NCI-H2107 treated with DMSO at 0.1 percent for 48 hours (cell line): ENCODE results near the gene NTRK1.
A peak's percentile ranks its signal among the peaks of the same experiment; 100 is the strongest.
"Not testable (repeated sequence)": the region's sequence is repeated elsewhere in the genome, so short reads cannot be mapped to it uniquely, and the experiment has no call there.

Experiments
- DNase-seq: peaks from one replicate; lab custom pipeline; 2025; ENCODE audit not compliant: unreplicated experiment; lab: John Stamatoyannopoulos, UW

NTRK1 gene

GRCh38 chr1:156910309-156910782 is 49.7 kb downstream of the NTRK1 start:
- DNase-seq, result no peak

GRCh38 chr1:156911577-156912298 is 51.1 kb downstream of the NTRK1 start:
- DNase-seq, result no peak

- DNase-seq, result no peak
Measured at GRCh38 chr1:156912310-156912709, 51.6 kb downstream of the NTRK1 start.

GRCh38 chr1:156912861-156913808 is 52.5 kb downstream of the NTRK1 start:
- DNase-seq, result no peak

GRCh38 chr1:156913809-156914387 is 53.2 kb downstream of the NTRK1 start:
- DNase-seq, result no peak

- no peak for DNase-seq
Measured at GRCh38 chr1:156914440-156914856, 53.8 kb downstream of the NTRK1 start.

GRCh38 chr1:156920233-156921052 is 59.8 kb downstream of the NTRK1 start, which contains the start of gene LRRC71:
Gene LRRC71 (plus strand): TSS chr1:156920632. CDS start chr1:156920804, 172 bp downstream.
- DNase-seq, result no peak

- DNase-seq, result no peak
Measured at GRCh38 chr1:156921053-156921529, 60.4 kb downstream of the NTRK1 start.

- DNase-seq, result peak; percentile 62
Measured at GRCh38 chr1:156922986-156923669, 62.5 kb downstream of the NTRK1 start.

GRCh38 chr1:156923670-156924477 is 63.2 kb downstream of the NTRK1 start:
- DNase-seq, result no peak

GRCh38 chr1:156924478-156925153 is 64.0 kb downstream of the NTRK1 start:
- no peak for DNase-seq

GRCh38 chr1:156925154-156926010 is 64.7 kb downstream of the NTRK1 start:
- DNase-seq, result no peak

GRCh38 chr1:156926175-156926574 is 65.5 kb downstream of the NTRK1 start:
- DNase-seq, result peak; percentile 59

- DNase-seq, result not testable (repeated sequence)
Measured at GRCh38 chr1:156926695-156927094, 66.0 kb downstream of the NTRK1 start.

- peak; percentile 20 for DNase-seq
Measured at GRCh38 chr1:156927215-156928042, 66.8 kb downstream of the NTRK1 start.

- DNase-seq, result no peak
Measured at GRCh38 chr1:156928043-156928602, 67.5 kb downstream of the NTRK1 start.
